T follicular helper cell (primary cell): ENCODE measurements around the gene CLK2.
"Not testable (repeated sequence)": the region's sequence is repeated elsewhere in the genome, so short reads cannot be mapped to it uniquely, and the experiment has no call there.

Experiments
- DNase-seq: peaks from one replicate; pipeline ENCODE4 v3.0.0-alpha.2; 2020; ENCODE audit warnings: low read depth

CLK2 gene

DNA sequence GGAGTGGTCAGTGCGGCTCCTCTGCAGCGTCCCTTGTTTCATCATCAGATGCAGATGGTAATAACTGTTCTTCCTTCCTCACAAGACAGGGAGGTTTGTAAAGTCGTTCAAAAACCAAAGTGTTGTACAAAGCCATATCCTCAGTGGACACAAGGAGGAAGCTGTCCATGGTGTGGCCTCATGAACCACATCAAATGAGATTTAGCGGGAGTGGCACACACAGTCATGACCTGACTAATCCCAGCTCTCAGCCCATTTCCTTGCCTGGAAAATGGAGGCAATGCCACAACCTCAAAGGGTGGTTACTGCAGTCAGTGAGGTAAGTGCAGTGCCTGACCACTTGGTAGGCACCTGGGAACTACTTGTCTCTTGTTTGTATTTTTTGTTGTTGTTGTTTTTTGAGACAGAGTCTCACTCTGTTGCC lies 31.5 kb downstream of the CLK2 start:
- no peak for DNase-seq

DNA sequence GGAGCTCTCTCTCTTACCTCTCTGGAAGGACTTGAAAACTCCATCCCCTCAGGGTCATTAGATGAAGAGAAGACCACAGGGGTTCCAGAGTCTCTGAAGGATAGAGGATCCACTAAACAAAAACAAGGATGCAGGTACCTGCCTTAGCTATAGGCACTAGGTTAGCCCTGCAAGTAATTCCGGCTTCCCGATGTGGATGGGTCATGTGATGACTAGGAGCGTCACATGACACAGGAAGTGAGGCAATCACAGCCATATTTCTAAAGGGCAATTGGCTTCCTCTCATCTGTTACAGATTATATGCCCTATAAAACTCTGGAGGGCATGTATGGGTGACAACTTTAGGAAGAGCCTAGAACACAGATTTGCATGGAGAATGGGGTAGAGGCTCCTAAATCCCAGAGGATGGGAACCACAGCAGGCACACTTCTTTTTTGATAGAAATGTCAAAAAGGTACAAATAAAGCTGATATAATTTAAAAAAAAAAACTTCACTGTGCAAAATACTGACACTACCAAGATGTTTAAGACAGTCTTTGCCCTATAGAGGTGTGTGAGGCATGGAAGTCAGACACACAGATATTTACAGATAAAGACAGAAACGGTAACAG lies 32.1 kb downstream of the CLK2 start:
- DNase-seq = peak; percentile 63

DNA sequence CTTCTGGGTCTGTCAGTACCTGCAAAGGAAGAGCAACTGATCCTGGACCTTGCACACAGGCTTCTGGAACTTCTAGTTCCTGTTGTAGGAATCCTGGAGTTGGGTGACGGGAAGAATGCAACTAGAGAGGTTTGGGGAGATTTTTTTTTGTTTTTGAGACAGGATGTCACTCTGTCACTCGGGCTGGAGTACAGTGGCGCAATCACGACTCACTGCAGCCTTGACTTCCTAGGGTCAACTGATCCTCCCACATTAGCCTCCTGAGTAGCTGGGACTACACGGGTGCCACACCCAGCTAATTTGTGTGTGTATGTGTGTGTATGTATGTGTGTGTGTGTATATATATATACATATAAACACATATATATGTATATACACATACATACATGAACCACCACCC lies 36.9 kb downstream of the CLK2 start:
- no peak for DNase-seq

DNA sequence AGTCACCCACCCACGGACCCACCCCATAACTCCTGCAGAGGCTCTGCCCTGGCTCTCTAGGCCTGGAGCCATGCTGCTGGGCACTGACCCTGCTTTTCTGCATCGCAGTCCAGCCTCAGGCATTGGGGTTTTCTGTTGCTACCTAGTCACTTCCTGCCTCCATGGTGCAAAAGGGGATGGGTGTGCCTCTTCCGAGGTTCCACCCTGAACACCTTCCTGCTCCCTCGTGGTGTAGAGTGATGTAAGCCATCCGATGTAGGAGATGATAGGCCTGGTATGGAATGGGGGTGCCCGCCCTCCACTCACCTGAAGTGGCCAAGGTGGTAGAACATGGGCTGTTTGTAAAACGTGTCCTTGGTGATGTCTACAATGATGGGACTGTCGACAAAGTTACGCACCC lies 37.9 kb downstream of the CLK2 start:
- not testable (repeated sequence) for DNase-seq

DNA sequence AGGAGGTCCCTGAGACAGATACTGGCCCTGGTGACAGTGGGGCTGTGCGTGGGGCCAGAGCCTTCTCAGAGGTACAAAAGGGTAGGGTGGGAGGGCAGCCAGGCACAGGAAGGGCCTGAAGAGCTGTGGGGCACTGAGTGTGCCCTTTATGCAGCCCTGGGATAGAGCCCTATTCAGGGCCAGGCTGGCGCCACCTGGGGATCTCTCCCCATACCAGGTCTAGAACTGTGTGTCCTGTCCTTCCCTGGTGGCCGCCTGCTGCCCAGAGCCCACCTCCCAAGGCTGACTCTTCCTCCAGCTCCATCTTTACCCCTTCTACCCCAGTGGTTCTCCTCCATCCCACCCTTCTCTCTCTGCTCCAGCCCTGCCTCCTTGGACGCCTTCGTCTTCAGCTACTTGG lies 39.8 kb downstream of the CLK2 start:
- DNase-seq = not testable (repeated sequence)

DNA sequence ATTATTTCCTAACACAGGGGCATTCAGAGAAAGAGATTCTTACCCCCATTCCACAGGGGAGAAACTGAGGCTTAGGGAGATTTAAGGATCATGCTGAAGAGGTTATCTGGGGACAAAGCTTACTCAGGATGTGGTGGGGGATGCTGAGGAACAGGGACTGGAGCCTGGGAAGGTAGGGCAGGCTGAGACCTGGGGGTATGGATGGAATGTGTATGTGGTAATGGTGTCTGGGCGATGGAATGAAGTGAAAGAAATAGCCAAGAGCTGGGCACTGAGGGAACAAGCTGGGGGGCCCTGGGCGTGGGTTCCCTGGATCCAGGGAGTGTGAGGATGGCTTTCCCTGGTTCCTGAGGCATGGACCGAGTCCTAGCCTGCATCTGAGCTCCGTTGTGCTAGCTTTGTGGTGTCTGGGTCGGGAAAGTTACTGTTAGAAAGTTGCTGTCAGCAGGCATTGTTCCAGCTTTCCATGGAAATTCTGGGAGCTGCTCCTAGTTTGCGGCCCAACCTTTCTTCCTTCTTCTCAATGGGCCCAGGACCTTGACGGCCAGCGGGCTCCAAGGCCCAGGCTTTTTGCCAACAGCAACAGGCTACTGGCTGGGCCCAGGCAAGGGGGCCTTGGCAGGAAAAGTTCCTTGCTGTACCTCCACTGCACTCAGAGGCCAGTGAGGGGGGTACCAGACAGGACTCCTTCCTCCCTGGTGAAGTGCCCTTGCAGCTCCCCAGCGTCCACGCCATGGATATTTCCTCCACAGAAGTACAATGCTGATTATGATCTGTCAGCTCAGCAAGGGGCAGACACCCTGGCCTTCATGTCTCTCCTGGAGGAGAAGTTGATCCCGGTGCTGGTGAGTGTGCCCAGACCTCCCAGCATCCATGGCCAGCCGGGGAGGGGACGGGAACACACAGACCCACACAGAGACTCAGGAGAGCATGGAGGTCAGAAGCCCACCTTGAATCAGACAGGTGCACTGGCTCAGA lies 41.0 kb downstream of the CLK2 start:
- DNase-seq = not testable (repeated sequence)

DNA sequence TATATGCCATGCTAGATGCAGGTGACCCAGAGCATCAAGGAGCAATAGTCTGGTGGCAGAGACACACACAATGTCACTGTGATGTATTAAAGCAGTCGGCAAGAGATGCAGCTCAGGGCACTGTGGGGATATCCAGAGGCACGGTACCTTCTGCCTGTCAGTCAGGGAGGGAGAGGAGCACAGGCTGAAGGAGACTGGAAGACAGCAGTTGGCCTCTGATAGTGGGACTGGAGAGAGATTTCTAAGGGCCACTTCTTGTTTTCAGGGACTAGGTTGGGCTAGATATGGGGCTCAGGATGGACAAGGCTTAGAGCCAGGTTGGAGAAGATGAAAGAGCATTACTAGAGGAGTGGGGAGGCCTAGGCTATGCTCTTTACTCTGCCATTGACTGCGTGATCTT lies 42.0 kb downstream of the CLK2 start:
- DNase-seq = not testable (repeated sequence)

DNA sequence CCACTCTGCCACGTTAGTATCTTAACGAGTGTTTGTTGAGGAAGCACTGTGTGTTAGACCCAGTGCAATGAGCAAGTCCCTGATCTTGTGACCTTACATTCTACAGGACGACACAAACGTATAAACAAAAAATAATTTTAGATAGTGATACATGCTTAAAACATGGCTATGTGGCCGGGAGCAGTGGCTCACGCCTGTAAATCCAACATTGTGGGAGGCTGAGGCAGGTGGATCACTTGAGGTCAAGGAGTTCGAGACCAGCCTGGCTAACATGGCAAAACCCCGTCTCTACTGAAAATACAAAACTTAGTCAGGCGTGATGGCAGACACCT lies 45.2 kb downstream of the CLK2 start:
- DNase-seq = no peak

DNA sequence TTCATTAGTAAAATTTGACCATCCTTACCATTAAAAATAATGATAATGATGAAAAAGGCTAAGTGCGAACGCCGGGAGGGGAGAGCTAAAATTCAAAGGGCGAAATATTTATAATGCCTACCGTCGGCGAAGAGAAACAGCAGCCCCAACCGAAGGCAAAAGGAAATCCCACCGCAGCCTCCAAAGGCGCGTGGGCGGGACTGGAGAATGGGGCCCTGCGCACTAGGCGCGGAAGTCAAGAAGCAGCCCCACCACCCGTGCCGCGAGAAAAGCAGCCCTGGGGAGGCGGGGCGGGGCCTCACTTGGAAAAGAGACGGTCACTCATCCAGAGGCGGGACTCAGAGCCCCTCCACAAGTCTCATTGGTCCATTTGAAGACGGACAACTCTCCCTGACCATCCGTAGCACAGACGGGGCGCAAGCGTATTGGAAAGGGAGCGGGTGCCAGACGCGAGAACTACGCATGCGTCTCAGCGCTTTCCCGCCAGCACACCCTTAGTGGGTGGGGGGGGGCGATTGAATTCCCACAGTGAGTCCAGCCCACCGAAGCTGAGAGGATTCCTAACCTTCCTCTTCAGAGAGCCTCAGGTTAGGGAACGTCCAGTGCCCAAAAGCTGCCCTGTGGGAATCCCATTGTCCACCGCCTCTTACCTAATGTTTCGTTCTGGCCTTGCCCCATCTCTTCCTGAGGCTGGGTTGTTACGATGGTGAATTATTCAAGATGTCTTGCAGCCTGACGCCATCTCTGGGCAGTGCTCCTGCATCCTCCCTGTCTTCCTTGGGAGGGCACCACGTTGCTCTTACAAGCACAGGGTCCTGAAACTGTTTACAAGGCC lies 45.8 kb downstream of the CLK2 start:
- peak; percentile 94 for DNase-seq

DNA sequence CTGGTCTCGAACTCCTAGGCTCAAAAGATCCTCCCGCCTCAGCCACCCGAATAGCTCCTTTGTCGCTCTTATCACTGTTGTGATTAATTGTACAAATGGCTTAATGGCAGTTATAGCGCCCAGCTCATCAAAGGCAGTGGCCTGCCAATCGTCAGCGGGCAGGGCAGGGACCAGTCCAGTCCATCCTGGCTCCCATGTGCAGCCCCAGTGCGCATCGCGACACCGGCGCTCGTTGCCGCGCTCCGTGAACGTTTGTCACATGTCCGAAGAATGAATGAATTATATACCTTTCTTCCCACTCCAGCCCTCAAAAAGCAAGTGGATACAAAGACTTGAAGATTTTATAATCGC lies 46.4 kb downstream of the CLK2 start:
- no peak for DNase-seq

DNA sequence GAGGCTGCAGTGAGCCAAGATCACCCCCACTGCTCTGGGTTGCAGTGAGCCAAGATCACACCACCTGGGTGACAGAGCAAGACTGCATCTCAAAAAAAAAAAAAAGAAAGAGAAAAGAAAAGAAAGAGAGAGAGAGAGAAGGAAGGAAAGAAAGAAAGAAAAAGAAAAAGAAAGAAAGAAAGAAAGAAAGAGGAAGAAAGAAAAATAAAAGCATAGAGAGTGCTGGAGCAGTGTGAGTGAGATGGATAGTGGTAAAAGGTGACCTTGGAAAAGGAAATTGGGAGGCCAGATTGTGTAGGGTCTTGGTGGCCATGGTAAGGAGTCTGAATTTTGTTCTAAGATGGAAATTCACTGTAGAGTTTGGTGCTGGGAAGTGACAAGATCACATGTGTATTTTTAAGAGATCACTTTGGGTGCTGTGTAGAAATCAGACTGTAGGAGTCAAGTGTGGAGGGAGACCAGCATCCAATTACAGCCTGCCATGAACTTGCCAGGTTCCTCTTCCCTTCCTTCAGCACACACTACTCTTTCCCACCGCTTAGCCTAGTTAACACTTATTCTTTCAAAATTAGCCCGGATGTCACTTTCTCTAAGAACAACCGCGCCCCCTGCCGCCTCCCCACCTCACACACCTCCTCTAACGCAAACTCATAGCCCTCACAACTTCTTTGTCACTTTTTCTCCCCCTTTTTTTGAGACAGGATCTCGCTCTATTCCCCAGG lies 47.0 kb downstream of the CLK2 start:
- peak; percentile 76 for DNase-seq

DNA sequence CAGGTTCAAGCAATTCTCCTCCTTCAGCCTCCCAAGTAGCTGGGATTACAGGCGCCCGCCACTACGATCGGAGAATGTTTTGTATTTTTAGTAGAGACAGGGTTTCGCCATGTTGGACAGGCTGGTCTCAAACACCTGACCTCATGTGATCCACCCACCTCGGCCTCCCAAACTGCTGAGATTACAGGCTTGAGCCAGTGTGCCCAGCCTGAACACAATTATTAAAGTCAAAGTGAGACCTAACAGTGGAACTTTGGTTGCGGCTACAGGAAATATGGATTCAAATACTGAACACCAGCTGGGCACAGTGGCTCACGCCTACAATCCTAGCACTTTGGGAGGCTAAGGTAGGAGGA lies 47.9 kb downstream of the CLK2 start:
- DNase-seq = not testable (repeated sequence)

DNA sequence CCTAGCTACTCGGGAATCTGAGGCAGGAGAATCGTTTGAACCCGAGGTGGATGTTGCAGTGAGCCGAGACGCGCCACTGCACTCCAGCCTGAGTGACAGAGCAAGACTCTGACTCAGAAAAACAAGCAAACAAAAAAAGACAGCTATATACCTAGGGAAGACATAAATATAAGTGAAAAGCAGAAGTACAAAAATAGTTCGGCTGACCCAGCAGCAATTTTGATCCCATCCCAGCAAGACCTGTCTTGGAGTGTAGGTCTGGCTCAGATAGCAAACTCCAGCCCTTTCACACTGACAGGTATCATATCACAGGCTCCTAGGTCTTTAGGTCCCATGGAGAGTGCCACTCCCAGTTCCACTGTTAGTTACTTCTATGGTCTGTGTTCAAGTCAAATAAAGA lies 50.3 kb downstream of the CLK2 start:
- no peak for DNase-seq

DNA sequence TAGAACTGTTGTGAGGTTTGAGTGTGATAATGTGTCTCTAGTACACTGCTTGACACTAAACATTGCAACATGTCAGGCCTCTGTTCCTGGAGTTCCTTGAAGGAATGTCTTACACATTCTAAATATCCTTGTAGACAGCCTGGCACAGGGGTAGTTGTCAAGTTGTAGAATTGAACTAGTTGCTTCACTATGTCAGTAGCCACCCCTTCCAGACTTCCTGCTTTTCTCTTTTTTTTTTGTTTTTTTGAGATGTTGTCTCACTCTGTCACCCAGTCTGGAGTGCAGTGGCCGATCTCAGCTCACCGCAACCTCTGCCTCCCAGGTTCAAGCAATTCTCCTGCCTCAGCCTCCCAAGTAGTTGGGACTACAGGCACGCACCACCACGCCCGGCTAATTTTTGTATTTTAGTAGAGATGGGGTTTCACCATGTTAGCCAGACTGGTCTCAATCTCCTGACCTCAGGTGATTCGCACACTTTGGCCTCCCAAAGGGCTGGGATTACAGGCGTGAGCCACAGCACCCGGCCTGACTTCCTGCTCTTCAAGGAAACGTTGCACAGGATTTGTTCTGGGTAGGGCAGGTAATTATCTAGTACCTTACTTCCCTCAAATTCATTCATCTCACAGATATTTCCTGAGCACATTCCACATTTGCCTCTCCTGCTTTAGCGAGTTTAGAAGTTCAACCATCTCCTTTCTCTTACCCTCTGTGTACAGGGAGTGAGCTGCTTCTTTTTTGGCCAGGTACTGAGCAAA lies 52.9 kb downstream of the CLK2 start:
- not testable (repeated sequence) for DNase-seq

DNA sequence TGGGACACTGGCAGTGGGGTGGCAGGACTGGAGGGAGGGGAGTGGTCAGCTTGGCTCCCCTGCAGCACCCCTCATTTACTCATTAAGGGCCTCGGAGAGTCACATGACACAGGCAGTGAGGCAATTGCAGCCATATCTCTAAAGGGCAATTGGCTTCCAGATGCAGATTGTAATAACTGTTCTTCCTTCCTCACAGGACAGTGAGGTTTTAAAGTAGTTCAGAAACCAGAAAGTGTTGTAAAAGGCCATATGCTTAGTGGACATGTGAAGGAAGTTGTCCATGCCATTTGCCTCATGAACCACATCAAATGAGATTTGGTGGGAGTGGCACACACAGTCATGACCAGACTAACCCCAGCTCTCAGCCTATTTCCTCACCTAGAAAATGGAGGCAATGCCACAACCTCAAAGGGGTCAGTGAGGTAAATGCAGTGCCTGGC lies 53.7 kb downstream of the CLK2 start:
- no peak for DNase-seq

DNA sequence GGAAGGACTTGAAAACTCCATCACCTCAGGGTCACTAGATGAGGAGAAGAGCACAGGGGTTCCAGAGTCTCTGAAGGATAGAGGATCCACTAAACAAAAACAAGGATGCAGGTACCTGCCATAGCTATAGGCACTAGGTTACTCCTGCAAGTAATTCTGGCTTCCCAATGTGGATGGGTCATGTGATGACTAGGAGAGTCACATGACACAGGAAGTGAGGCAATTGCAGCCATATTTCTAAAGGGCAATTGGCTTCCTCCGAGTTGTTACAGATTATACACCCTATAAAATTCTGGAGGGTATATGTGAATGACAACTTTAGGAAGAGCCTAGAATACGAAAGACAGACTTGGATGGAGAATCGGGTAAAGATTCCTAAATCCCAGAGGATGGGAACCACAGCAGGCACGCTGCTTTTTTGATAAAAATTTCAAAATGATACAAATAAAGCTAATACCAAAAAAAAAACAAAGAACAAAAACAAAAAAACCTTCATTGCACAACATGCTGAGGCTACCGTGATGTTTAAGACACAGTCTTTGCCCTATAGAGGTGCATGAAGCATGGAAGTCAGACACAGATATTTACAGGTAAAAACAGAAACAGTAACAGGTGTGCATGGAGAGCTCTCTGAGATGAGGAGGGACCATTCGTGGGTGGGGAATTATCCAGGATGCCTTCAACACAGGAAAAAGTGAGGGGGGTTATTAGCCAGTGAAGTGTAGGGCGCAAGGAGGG lies 54.3 kb downstream of the CLK2 start:
- no peak for DNase-seq

DNA sequence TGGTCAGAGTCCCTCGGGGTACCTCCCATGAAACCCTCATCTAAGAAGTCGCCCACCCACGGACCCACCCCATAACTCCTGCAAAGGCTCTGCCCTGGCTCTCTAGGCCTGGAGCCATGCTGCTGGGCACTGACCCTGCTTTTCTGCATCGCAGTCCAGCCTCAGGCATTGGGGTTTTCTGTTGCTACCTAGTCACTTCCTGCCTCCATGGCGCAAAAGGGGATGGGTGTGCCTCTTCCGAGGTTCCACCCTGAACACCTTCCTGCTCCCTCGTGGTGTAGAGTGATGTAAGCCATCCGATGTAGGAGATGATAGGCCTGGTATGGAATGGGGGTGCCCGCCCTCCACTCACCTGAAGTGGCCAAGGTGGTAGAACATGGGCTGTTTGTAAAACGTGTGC lies 58.6 kb downstream of the CLK2 start:
- not testable (repeated sequence) for DNase-seq
